GM18873 (cell line): Measurements from ENCODE around the gene HYAL1.
"Not testable (repeated sequence)": the region's sequence is repeated elsewhere in the genome, so short reads cannot be mapped to it uniquely, and the experiment has no call there.

Experiments
- ATAC-seq: cut with Tn5 transposase; IDR thresholded peaks from one replicate; pipeline ENCODE4 v1.9.1; 2021; ENCODE audit warnings: mild to moderate bottlenecking, moderate library complexity, moderate number of reproducible peaks; ENCODE audit not compliant: unreplicated experiment, low FRiP score

Gene HYAL1

DNA sequence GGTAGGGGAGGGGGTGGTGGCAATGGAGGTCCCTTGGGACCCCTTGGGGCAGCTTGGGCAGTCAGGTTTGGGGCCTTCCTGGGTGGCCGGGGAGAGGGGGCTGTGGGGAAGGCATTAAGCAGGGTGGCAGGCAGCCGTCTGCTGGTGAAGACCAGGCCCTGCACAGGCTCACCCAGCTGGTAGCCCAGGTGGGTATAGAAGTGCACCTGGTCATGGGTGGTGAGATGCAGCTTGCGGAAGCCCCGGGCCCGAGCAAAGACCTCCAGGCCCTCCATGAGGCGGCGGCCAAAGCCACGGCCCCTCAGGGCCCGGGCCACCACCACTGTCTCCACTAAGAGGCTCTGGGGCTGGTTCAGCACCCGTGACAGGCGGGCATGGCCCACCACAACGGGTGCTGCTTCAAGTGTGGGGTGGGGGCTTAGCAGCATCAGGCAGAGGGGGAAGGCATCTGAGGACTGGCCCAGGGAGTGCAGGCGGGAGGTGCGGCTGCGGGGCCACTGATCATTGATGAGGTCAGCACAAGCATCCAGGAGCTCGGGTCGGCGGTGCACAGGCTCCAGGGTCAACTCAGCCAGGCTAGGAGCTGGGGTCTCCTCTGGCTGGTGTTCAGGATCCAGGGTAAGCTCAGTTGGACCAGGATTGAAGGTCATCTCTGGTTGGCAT is 6.5 kb downstream of the HYAL1 start:
- ATAC-seq, result no peak

GRCh38 chr3:50295553-50296431 is 7.6 kb downstream of the HYAL1 start:
- ATAC-seq, result no peak

DNA sequence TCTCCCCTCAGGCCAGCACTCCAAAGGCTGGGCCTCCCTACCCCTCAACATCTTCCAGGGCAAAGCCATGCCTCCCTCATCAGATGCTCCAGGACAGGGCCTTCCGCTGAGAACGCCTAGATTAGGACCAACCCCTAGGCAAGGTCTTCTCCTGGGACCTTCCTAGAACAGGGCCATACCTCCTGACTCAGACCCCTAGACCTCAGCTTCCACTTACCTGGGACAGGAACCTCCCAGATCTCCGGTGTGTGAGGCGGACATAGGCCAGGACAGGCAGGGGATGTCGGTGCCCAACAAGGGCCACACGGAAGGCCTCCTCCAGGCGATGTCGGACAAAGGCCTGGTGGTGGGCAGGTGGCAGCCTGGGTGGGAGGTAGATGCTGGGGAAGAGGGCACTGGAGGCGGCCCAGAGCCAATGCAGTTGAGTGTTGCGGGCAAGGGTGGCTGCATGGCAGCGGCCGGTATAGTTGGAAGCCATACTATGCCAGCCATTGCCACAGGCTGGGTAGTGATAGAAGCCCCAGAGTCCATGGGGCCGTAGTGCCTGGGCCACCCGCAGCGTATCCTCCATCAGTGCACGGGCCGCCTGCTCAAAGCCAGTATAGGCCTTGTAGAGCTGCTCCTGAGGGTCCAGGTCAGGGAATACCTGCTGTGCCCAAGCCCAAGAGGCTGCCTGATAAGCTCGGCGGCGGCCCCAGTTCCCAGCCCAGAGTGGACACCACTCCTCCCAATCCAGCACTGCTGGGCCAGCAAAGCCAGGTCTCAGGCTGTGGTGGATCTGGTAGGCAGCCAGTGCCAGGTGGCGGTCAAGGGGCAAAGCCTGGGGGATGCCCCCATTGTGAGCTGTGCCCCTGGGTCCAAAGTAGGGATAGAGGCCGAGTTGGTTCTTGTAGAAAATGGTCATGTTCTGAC is 8.6 kb downstream of the HYAL1 start:
- no peak for ATAC-seq

DNA sequence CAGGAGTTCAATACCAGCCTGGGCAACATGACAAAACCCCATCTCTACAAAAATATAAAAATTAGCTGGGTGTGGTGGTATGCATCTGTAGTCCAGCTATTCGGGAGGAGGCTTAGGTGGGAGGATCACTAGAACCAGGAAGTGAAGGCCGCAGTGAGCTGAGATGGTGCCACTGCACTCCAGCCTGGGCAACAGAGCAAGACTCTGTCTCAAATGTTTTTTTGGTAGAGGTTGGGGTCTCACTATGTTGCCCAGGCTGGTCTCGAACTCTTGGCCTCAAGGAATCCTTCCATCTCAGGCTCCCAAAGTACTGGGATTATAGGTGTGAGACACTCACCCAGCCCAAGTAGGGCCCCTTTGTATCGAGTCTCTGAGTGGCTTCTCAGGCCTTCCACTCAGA is 9.3 kb downstream of the HYAL1 start:
- ATAC-seq, result no peak

- ATAC-seq, result no peak
Measured at GRCh38 chr3:50293079-50293801, 10.1 kb downstream of the HYAL1 start.

- ATAC-seq, result peak; percentile 86
Measured at GRCh38 chr3:50292159-50293078, 11.0 kb downstream of the HYAL1 start, which contains the start of gene IFRD2. Gene IFRD2 (minus strand): TSS chr3:50292429. CDS start chr3:50292274, 155 bp downstream.

- ATAC-seq, result no peak
Measured at GRCh38 chr3:50290161-50290641, 13.2 kb downstream of the HYAL1 start.

GRCh38 chr3:50289130-50289529 is 14.2 kb downstream of the HYAL1 start:
- ATAC-seq, result no peak

GRCh38 chr3:50288387-50289007 is 14.9 kb downstream of the HYAL1 start:
- no peak for ATAC-seq

DNA sequence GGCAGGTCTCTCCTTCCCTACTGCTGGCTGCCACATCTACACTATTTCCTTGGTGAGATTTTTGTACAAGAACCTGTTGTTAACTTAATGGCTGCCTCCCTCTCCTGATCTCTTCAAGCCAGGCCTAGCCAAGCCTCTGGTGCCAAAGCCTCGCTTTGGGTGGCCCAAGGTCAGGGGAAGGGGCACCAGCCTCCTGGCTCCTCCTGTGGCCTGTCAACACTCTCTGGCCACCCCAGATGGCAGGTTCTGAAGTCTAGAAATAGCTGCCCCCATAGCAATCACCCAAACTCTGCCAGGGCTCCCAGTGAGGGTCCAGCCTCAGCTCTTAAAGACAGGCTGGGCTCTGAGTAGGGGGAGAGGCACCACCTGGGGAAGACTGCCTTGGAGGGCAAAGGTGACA is 16.1 kb downstream of the HYAL1 start:
- no peak for ATAC-seq

- no peak for ATAC-seq
Measured at GRCh38 chr3:50286322-50287227, 16.8 kb downstream of the HYAL1 start.

GRCh38 chr3:50284121-50284520 is 19.3 kb downstream of the HYAL1 start:
- not testable (repeated sequence) for ATAC-seq

- ATAC-seq, result no peak
Measured at GRCh38 chr3:50279255-50280016, 23.9 kb downstream of the HYAL1 start.

GRCh38 chr3:50278880-50279224 is 24.5 kb downstream of the HYAL1 start, which contains the start of gene LSMEM2:
Gene LSMEM2 (plus strand): TSS chr3:50279087. CDS start chr3:50279114, 27 bp downstream.
- ATAC-seq, result no peak

DNA sequence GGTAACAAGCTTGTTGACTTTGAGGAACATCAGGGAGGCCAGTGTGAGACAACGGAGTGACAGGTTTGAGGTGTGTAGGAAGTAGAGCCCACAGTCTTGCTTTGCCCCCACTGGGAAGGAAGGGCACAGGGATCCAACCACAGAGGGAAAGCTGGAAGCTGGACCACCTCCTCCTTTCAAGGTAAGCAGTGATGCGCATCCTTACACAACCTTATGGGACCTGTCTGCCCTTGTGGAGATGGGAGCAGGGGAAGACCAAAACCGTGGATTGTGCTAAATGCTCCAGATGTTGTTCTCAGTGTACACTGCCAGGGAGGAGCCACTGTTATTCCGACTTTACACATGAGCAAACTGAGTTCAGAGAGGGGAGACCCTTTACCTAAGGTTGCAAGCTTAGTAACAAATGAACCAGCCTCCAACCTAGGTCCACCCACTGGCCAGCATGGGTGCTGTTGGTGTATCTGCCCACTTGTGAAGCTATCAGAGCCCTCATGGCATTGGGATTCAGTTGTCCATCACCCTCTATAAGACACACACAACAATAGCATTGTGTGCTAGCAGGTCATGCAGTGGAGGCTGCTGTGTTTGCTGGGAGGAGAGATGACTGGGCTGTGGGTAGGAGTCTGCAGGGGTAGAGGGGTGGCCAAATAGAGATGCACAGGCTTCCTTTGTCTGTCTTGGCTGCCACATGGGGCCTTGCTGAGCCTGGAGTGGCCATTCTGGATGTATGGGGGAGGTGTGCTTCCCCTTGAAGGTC is 25.1 kb downstream of the HYAL1 start:
- no peak for ATAC-seq

DNA sequence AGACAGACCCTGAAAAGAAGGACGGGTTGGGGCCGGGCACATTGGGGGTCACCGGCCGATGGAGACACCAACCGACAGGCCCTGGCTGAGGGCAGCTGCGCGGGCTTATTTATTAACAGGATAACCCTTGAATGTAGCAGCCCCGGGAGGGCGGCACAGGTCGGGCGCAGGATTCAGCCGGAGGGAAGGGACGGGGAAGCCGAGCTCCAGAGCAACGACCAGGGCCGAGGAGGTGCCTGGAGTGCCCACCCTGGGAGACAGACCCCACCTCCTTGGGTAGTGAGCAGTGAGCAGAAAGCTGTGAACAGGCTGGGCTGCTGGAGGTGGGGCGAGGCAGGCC is 26.6 kb downstream of the HYAL1 start:
- ATAC-seq, result no peak
